ENCODE measurements around the gene TSC2.

TSC2 gene

GRCh38 chr16:2062801-2063200 is 15.0 kb downstream of the TSC2 start:
- in situ Hi-C loops (cut with MboI; ENCODE audit: low sequenced_read_pairs): no loop called here

DNA sequence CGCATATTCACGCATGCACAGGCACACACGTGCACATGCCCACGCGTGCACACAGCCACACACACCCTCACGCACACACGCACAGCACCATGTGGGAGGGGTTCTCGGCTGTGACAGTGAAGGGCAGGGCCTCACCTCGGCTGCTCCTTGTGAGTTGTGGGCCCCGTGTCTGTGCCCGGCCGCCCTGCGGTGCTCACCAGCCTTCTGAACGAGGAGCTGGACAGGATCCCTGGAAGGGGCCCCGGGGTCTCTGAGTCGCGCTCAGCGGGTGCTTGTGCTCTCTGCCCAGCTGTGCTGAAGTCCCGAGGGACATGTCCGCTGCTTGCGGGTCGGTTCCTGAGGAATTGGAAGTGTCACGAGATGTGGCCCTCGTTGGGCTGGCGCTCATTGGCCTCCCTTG is 16.1 kb downstream of the TSC2 start:
- in situ Hi-C loops (cut with MboI; ENCODE audit: low sequenced_read_pairs): no loop called here

GRCh38 chr16:2064368-2064945 is 16.7 kb downstream of the TSC2 start:
- in situ Hi-C loops (cut with MboI; ENCODE audit: low sequenced_read_pairs): no loop called here

- in situ Hi-C loops (cut with MboI; ENCODE audit: low sequenced_read_pairs): no loop called here
Observed at GRCh38 chr16:2066139-2066538, 18.4 kb downstream of the TSC2 start.

DNA sequence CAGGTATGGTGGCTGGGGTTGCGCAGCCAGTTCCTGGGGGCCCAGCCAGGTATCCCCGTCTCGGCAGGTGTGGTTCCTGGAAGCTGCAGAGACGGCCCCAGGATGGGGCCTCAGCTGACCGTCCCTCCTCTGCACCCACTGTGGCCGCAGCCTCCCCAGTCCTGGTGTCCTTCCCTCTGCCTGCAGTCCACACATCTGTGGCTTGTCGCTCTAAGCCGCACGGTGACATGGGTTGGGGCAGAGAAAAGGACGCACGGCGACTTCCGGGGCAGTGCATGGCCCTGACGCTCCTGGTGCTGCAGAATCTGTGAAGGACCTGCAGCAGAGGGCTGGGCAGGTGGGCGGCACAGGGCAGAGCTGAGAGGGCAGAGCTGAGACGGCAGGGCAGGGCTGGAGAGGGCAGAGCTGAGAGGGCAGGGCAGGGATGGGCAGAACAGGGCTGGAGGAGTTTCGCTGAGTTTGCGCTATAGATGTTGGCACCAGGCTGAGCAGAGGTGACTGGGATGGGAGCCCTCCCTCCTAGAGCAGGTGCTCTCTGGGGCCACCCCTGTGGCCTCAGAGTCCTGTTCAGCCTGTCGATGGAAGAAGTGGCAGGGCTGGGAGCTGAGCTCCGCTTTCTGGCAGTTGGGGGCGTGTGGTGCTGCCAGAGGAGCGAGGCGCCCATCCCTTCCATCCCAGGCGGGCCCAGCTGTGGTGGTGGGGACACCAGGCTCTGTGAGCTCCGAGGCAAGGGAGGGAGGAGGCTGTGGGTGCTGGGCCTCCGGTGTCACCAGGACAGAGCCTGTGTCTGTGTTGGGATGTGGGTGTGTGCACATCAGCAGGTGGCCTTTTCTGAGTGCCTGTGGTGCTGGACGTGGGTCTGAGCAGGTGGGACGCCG is 23.0 kb downstream of the TSC2 start:
- in situ Hi-C loops (cut with MboI; ENCODE audit: low sequenced_read_pairs): no loop called here

DNA sequence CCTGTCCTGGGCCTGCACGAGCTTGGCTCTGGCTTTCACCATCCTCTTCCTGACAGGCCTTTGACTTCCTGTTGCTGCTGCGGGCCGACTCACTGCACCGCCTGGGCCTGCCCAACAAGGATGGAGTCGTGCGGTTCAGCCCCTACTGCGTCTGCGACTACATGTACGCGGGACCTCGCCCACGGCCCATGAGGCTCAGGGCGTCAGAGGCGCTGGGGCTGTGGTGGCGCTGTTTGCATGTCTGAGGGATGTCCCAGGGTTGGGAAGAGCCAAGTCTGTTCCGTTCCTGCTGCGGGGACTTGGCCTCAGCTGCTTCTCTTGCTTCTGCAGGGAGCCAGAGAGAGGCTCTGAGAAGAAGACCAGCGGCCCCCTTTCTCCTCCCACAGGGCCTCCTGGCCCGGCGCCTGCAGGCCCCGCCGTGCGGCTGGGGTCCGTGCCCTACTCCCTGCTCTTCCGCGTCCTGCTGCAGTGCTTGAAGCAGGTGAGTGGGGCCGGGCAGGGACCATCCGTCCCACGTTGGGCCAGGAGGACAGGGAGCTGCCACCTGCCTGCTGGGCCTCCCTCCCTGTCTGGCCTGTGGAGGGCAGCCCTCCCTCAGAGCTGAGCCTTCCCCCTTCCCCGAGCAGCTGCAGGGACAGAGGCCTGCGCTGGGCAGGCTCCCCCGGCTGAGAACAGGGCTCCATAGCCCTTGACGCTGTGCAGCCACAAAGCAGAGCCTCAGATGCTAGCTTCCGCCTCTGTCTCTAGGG is 23.8 kb downstream of the TSC2 start:
- in situ Hi-C loops (cut with MboI; ENCODE audit: low sequenced_read_pairs): no loop called here

GRCh38 chr16:2072926-2073325 is 25.1 kb downstream of the TSC2 start:
- in situ Hi-C loops (cut with MboI; ENCODE audit: low sequenced_read_pairs): no loop called here

GRCh38 chr16:2074071-2074470 is 26.3 kb downstream of the TSC2 start:
- in situ Hi-C loops (cut with MboI; ENCODE audit: low sequenced_read_pairs): no loop called here

DNA sequence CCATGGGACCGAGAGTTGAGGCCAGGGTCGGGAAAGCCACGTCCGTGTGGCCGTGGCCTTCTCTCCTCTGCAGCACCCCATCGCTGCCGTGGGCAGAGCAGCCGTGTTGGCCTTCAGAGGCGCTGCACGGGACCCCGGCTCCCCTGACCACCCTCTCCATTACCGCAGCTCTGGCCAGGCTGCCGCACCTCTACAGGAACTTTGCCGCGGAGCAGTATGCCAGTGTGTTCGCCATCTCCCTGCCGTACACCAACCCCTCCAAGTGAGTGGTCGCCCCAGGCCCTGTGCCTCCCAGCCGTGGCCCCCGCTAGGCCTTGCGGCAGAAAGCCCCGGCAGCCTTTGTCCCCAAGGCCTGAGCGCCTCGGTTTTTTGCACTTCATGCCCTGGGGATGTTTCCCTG is 27.8 kb downstream of the TSC2 start:
- in situ Hi-C loops (cut with MboI; ENCODE audit: low sequenced_read_pairs): no loop called here

- in situ Hi-C loops (cut with MboI; ENCODE audit: low sequenced_read_pairs): no loop called here
Observed at GRCh38 chr16:2076072-2076865, 28.5 kb downstream of the TSC2 start.

DNA sequence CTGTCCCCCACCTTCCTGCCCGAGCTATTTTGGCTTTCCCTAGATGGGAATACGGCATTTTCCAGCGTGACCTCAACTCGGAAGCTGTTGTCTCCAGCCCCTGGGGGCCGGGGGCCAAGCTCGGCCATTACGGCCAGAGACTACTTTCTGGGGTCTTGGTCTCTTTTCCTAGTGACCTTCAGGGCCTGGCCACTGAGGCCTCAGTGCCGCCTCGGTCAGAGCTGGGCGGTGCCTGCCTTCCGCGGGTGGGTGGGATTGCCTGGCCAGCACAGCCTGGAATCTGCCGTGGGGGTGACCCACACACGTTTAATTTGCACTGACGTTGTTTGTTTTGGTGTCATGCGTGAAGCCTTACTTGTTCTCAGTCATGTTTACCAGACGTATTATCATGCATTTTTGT is 29.2 kb downstream of the TSC2 start:
- in situ Hi-C loops (cut with MboI; ENCODE audit: low sequenced_read_pairs): no loop called here

DNA sequence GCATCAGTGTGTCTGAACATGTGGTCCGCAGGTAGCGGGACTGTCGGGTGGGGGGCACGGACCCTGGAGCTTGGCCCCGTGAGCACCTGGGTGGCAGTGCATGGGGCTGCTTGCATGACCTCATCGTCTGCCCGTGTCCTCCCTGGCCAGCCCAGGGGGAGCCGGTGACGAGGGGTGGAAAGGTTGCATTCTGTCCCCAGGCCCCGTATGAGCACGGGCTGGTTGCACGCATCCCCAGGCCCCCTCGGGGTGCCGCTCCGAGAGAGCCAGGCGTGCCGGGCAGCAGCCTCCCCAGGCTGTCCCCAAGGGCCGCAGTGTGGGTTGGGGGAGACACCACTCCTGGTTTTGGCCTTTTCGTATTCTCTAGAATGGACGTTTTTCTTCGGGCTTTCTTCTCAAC is 29.9 kb downstream of the TSC2 start:
- in situ Hi-C loops (cut with MboI; ENCODE audit: low sequenced_read_pairs): no loop called here

GRCh38 chr16:2078096-2078495 is 30.3 kb downstream of the TSC2 start:
- in situ Hi-C loops (cut with MboI; ENCODE audit: low sequenced_read_pairs): no loop called here

- in situ Hi-C loops (cut with MboI; ENCODE audit: low sequenced_read_pairs): no loop called here
Observed at GRCh38 chr16:2078691-2079090, 30.9 kb downstream of the TSC2 start.

- in situ Hi-C loops (cut with MboI; ENCODE audit: low sequenced_read_pairs): no loop called here
Observed at GRCh38 chr16:2079311-2079800, 31.6 kb downstream of the TSC2 start.

DNA sequence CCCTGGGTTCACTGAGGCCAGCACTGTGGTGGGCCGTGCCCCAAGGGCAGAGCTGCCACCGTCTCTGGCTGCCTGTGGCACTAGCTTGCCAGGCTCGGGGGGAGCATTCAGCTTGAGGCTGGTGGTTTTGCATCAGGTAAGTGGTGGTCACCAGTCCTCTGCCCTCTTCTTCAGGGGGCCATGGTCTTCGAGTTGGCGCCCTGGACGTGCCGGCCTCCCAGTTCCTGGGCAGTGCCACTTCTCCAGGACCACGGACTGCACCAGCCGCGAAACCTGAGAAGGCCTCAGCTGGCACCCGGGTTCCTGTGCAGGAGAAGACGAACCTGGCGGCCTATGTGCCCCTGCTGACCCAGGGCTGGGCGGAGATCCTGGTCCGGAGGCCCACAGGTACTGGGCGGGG is 32.2 kb downstream of the TSC2 start:
- in situ Hi-C loops (cut with MboI; ENCODE audit: low sequenced_read_pairs): no loop called here

GRCh38 chr16:2081201-2082084 is 33.7 kb downstream of the TSC2 start:
- in situ Hi-C loops (cut with MboI; ENCODE audit: low sequenced_read_pairs): no loop called here

DNA sequence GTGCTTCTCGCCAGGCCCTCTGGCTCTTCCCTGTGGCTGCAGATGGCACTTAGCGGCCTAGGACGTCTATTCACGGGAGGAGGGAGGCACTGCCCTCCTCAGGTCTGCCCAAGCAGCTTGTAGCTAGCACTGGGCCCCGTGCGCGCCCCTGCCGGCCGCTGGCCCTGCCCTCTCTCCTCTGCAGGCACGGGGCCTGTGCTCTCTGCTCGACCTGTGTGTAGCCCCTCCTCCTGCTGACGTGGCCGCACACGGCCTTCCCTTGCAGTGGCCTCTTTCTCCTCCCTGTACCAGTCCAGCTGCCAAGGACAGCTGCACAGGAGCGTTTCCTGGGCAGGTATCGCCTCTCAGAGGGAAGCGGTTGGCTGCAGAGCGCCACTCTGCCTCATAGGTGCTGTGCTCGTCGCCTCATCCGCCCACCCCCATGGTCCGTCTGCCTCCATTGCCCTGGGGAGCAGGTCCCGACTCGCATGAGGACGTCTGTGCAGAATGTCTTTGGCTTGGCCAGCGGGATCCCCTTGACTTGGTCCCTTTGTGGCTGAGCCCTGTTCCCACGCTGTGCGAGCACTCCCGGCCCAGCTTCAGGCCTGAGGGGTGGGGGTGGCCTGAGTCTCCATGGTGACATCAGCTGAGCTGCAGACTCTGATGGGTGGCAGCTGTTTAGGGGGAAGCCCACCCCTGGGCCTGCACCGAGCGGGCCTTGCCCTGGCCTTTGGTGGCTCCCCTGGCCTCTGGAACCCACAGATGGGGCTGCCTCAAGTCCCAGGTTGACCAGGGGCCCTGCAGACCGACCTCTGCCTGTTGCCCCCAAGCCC is 34.6 kb downstream of the TSC2 start:
- in situ Hi-C loops (cut with MboI; ENCODE audit: low sequenced_read_pairs): no loop called here

- in situ Hi-C loops (cut with MboI; ENCODE audit: low sequenced_read_pairs): no loop called here
Observed at GRCh38 chr16:2082983-2083364, 35.2 kb downstream of the TSC2 start.
